Liver (tissue), 9 donors: ENCODE results near the gene SPTAN1. TPM values are rescaled to one million over a fixed set of nuclear protein-coding genes. Genes with fewer than 3 reads are reported as not detected.

ENCODE experiments used
- DNase-seq: peaks from one replicate; pipeline ENCODE4 v3.0.0-alpha.2; 2017; ENCODE audit warnings: low spot score
- H3K27ac ChIP-seq, 2 donors: one replicate each; pipeline ENCODE4 v1.7.0; 2013; ENCODE audit warnings: inconsistent platforms in 2 of 2, low read length in 2 of 2, control low read depth in 1 of 2, low read depth in 1 of 2, mild to moderate bottlenecking in 1 of 2
- H3K27me3 ChIP-seq, 4 donors: one replicate each; pipeline versions ENCODE4 v1.6.1 to v1.7.0; 2013; ENCODE audit warnings: low read length in 3 of 4, inconsistent platforms in 1 of 4, mild to moderate bottlenecking in 1 of 4, moderate library complexity in 1 of 4; ENCODE audit not compliant: control insufficient read depth in 4 of 4, insufficient read depth in 4 of 4
- H3K36me3 ChIP-seq, 4 donors: one replicate each; pipeline versions ENCODE4 v1.6.1 to v1.7.0; 2013; ENCODE audit warnings: low read length in 3 of 4, mild to moderate bottlenecking in 3 of 4, low read depth in 1 of 4, moderate library complexity in 1 of 4; ENCODE audit not compliant: control insufficient read depth in 4 of 4, insufficient read depth in 3 of 4
- H3K4me1 ChIP-seq, 4 donors: one replicate each; pipeline versions ENCODE4 v1.6.1 to v1.7.0; 2013; ENCODE audit warnings: low read length in 3 of 4, mild to moderate bottlenecking in 3 of 4, moderate library complexity in 1 of 4; ENCODE audit not compliant: control insufficient read depth in 4 of 4, insufficient read depth in 4 of 4
- H3K4me3 ChIP-seq, 3 donors: one replicate each; pipeline versions ENCODE4 v1.6.1 to v1.7.0; 2013; ENCODE audit warnings: low read length in 3 of 3, control low read depth in 1 of 3, low read depth in 1 of 3, mild to moderate bottlenecking in 1 of 3
- H3K9ac ChIP-seq, 2 donors: one replicate each; pipeline ENCODE4 v1.7.0; 2013; ENCODE audit warnings: low read length in 2 of 2, mild to moderate bottlenecking in 2 of 2, moderate library complexity in 2 of 2, control low read depth in 1 of 2, low read depth in 1 of 2
- H3K9me3 ChIP-seq, 4 donors: one replicate each; pipeline versions ENCODE4 v1.6.1 to v1.7.0; 2013; ENCODE audit warnings: low read length in 3 of 4; ENCODE audit not compliant: control insufficient read depth in 4 of 4
- ATF3 ChIP-seq: IDR thresholded peaks from 2 replicates; pipeline ENCODE4 v1.6.1; 2016; ENCODE audit warnings: antibody characterized with exemption
- CTCF ChIP-seq: fragments of 150-350 bp; IDR thresholded peaks from 2 replicates; pipeline ENCODE4 v1.5.1; 2017; ENCODE audit warnings: improper control_type of control experiment, low read depth, low read length; ENCODE audit not compliant: missing input control
- EGR1 ChIP-seq, 2 donors: IDR thresholded peaks; 2 replicates each; pipeline ENCODE4 v1.6.1; 2016 to 2018; ENCODE audit warnings: antibody characterized with exemption in 2 of 2, low read depth in 2 of 2
- FOXA1 ChIP-seq: IDR thresholded peaks from 2 replicates; pipeline ENCODE4 v1.6.1; 2016; ENCODE audit warnings: antibody characterized with exemption
- FOXA2 ChIP-seq: IDR thresholded peaks from 2 replicates; pipeline ENCODE4 v1.6.1; 2016; ENCODE audit warnings: antibody characterized with exemption
- GABPA ChIP-seq, 2 donors: IDR thresholded peaks in 1 of 2; conservative IDR thresholded peaks in 1 of 2; 2 replicates each; pipeline ENCODE4 v1.6.1; 2016; ENCODE audit warnings: antibody characterized with exemption in 2 of 2, mild to moderate bottlenecking in 1 of 2, moderate library complexity in 1 of 2
- HNF4A ChIP-seq, 2 donors: conservative IDR thresholded peaks; 2 replicates each; pipeline ENCODE4 v1.6.1; 2016; ENCODE audit warnings: antibody characterized with exemption in 2 of 2, mild to moderate bottlenecking in 2 of 2
- HNF4G ChIP-seq: IDR thresholded peaks from 2 replicates; pipeline ENCODE4 v1.6.1; 2016; ENCODE audit warnings: antibody characterized with exemption
- JUND ChIP-seq, 2 donors: IDR thresholded peaks; 2 replicates each; pipeline ENCODE4 v1.6.1; 2016; ENCODE audit warnings: antibody characterized with exemption in 2 of 2
- MAX ChIP-seq: IDR thresholded peaks from 2 replicates; pipeline ENCODE4 v1.6.1; 2016; ENCODE audit warnings: antibody characterized with exemption
- NR2F2 ChIP-seq: IDR thresholded peaks from 2 replicates; pipeline ENCODE4 v1.6.1; 2016; ENCODE audit warnings: antibody characterized with exemption
- RAD21 ChIP-seq, 2 donors: IDR thresholded peaks; 2 replicates each; pipeline ENCODE4 v1.6.1; 2016; ENCODE audit warnings: antibody characterized with exemption in 2 of 2, mild to moderate bottlenecking in 2 of 2
- REST ChIP-seq: IDR thresholded peaks from 2 replicates; pipeline ENCODE4 v1.6.1; 2016; ENCODE audit warnings: antibody characterized with exemption, mild to moderate bottlenecking
- RXRA ChIP-seq, 2 donors: IDR thresholded peaks; 2 replicates each; pipeline ENCODE4 v1.6.1; 2017 to 2018; ENCODE audit warnings: antibody characterized with exemption in 2 of 2, mild to moderate bottlenecking in 1 of 2
- SP1 ChIP-seq: IDR thresholded peaks from 2 replicates; pipeline ENCODE4 v1.6.1; 2018; ENCODE audit warnings: antibody characterized with exemption, mild to moderate bottlenecking
- TAF1 ChIP-seq: conservative IDR thresholded peaks from 2 replicates; pipeline ENCODE4 v1.6.1; 2016; ENCODE audit warnings: antibody characterized with exemption, mild to moderate bottlenecking
- YY1 ChIP-seq: IDR thresholded peaks from 2 replicates; pipeline ENCODE4 v1.6.1; 2016; ENCODE audit warnings: antibody characterized with exemption, mild to moderate bottlenecking
- ZBTB33 ChIP-seq: IDR thresholded peaks from 2 replicates; pipeline ENCODE4 v1.6.1; 2016; ENCODE audit warnings: antibody characterized with exemption
- WGBS: extraction: QIAGEN DNeasy Blood & Tissue Kit; methylation state at CpG from one replicate; pipeline ENCODE4 v1.1.7; 2013; 5-methylcytosine and 5-hydroxymethylcytosine counted together
- polyA plus RNA-seq, 2 donors: library from polyadenylated mRNA; stranded (reverse) in 1 of 2; unstranded in 1 of 2; fragments of 200-250 nt in 1 of 2; fragments of >200 nt in 1 of 2; fragmentation: Nextera tagmentation in 1 of 2; extraction: Ambion mirVana in 1 of 2; gene quantifications; one replicate each; pipeline versions ENCODE4 v1.2.1 to v1.2.3, GENCODE V29; 2013 to 2015
- total RNA-seq, 2 donors: library from RNA; depleted of rRNA; stranded (reverse); fragments of >200 nt; gene quantifications; one replicate each; pipeline ENCODE4 v1.2.3, GENCODE V29; 2014
- donor health status: healthy.
- donor health status: healthy.
- donor health status: healthy.
- donor health status: healthy.
- donor health status: healthy.

Gene SPTAN1
- total and polyA plus RNA-seq, 4 donors = 31.3 to 86.5 (median 60.4) TPM

- peaks cover 1 to 28% (median 23%) of the 10 kb centered on the region in 4 donors for H3K36me3 ChIP-seq
- H3K9me3 ChIP-seq = no peaks in the 10 kb centered on the region
- H3K27me3 ChIP-seq = no peaks in the 10 kb centered on the region
- H3K27ac ChIP-seq = peak overlapping the region in 1 of 2 donors; percentile 42
- 80% methylated on average over 4 of the region's 4 CpGs for WGBS
- TF ChIP-seq RXRA (IDR thresholded peaks at IDR 0.05) = no peak
- TF ChIP-seq MAX = no peak
- TF ChIP-seq GABPA (IDR thresholded peaks at IDR 0.05 in 1 of 2, conservative IDR thresholded peaks at IDR 0.05 in 1 of 2) = no peak
- TF ChIP-seq HNF4G = no peak
- no peak for TF ChIP-seq CTCF
- no peak for TF ChIP-seq EGR1 (IDR thresholded peaks at IDR 0.05; ENCODE audit: low read depth in 2 of 2)
- TF ChIP-seq FOXA2 = no peak
- TF ChIP-seq HNF4A (conservative IDR thresholded peaks at IDR 0.05) = no peak
- no peak for TF ChIP-seq SP1
- TF ChIP-seq ATF3 = no peak
- TF ChIP-seq RAD21 (IDR thresholded peaks at IDR 0.05) = no peak
- no peak overlapping the region for H3K9ac ChIP-seq
- no peak overlapping the region for H3K4me3 ChIP-seq
- no peaks in the 10 kb centered on the region for H3K4me1 ChIP-seq
- DNase-seq = no peak
These were observed 13.2 kb downstream of the SPTAN1 start for GRCh38 chr9:128565578-128565977.

GRCh38 chr9:128568470-128569078 lies 16.2 kb downstream of the SPTAN1 start:
- Histone ChIP-seq H3K36me3 (peaks cover 1 to 37% (median 29%) of the 10 kb centered on the region in 4 donors), H3K4me3 (no peak overlapping the region)
- WGBS = 84% methylated on average over 8 of the region's 8 CpGs

More at GRCh38 chr9:128568470-128569078, 16.2 kb downstream of the SPTAN1 start:
- no peaks in the 10 kb centered on the region for H3K27me3 ChIP-seq
- TF ChIP-seq YY1 (no peak), REST (no peak), CTCF (no peak), GABPA (IDR thresholded peaks at IDR 0.05 in 1 of 2, conservative IDR thresholded peaks at IDR 0.05 in 1 of 2) (no peak), TAF1 (no peak), RAD21 (IDR thresholded peaks at IDR 0.05) (no peak), HNF4A (conservative IDR thresholded peaks at IDR 0.05) (no peak), ZBTB33 (no peak), MAX (no peak), JUND (IDR thresholded peaks at IDR 0.05) (no peak), FOXA2 (no peak), FOXA1 (no peak), HNF4G (no peak), RXRA (IDR thresholded peaks at IDR 0.05) (no peak), EGR1 (IDR thresholded peaks at IDR 0.05; ENCODE audit: low read depth in 2 of 2) (no peak), NR2F2 (no peak), ATF3 (no peak), SP1 (no peak)
- no peaks in the 10 kb centered on the region for H3K4me1 ChIP-seq
- no peaks in the 10 kb centered on the region for H3K9me3 ChIP-seq
- no peak for DNase-seq
- H3K27ac ChIP-seq = no peak overlapping the region
- no peak overlapping the region for H3K9ac ChIP-seq
